ENCODE data around the gene ZNF677. TPM values are rescaled to one million over a fixed set of nuclear protein-coding genes. Genes with fewer than 3 reads are reported as not detected.
"Not testable (repeated sequence)": the region's sequence is repeated elsewhere in the genome, so short reads cannot be mapped to it uniquely, and the experiment has no call there.

ZNF677 gene
- total and polyA plus RNA-seq, 11 donors: 10.3 to 27.8 (median 16.2) TPM

GRCh38 chr19:53285087-53285486 lies 30.4 kb upstream of the ZNF677 start:
- intact Hi-C loops (cut with DNase I): no loop called here

DNA sequence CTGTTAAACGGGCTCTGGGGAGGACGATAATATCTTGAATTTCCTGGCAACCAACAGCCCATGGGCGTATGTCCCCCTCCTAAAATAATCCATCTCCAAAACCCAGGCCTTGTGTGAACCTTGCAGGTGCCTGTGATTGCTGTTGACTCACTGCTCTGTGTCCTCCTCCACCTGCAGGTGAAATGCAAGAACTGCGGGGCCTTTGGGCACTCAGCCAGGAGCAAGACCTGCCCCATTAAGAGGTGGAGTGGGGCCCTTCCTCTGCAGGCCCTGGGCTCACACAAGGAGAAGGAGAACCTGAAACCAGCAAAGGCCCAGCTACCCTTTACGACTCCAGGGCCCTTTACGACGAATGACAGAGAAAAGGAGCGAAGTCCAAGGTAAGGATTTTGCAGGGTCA lies 27.3 kb upstream of the ZNF677 start:
- intact Hi-C loops (cut with DNase I); H3K27ac ChIP-seq; ATAC-seq; DNase-seq; H3K36me3 ChIP-seq; H3K9me3 ChIP-seq; H3K4me3 ChIP-seq; H3K4me1 ChIP-seq: not testable (repeated sequence)
- peaks cover 0 to 15% (median 0%) of the 10 kb centered on the region in 9 donors for H3K27me3 ChIP-seq
- WGBS, 4 donors: 22 to 81% (median 51%) methylated on average over 1 to 3 of the region's 8 CpGs

More at GRCh38 chr19:53285087-53285486, 30.4 kb upstream of the ZNF677 start:
- no peaks in the 10 kb centered on the region for H3K4me1 ChIP-seq
- H3K4me3 ChIP-seq: no peak overlapping the region
- DNase-seq (no peak), ATAC-seq (no peak)
- 68 to 73% (median 69%) methylated on average over 4 of the region's 4 CpGs for WGBS, 4 donors
- TF ChIP-seq POLR2A (IDR thresholded peaks at IDR 0.05) (no peak), CTCF (IDR thresholded peaks at IDR 0.05) (no peak)
- no peaks in the 10 kb centered on the region for H3K36me3 ChIP-seq
- peaks cover 0 to 2% (median 0%) of the 10 kb centered on the region in 9 donors for H3K27me3 ChIP-seq
- no peak overlapping the region for H3K27ac ChIP-seq
- H3K9me3 ChIP-seq: peaks cover 0 to 6% (median 0%) of the 10 kb centered on the region in 12 donors

GRCh38 chr19:53275480-53275879 lies 20.8 kb upstream of the ZNF677 start:
- Histone ChIP-seq H3K4me3 (no peak overlapping the region), H3K9me3 (peaks cover 0 to 7% (median 0%) of the 10 kb centered on the region in 12 donors), H3K27ac (no peak overlapping the region), H3K4me1 (no peaks in the 10 kb centered on the region), H3K27me3 (peaks cover 0 to 25% (median 0%) of the 10 kb centered on the region in 9 donors), H3K36me3 (no peaks in the 10 kb centered on the region)
- intact Hi-C loops (cut with DNase I): no loop called here
- TF ChIP-seq POLR2A (IDR thresholded peaks at IDR 0.05): no peak
- no peak for TF ChIP-seq CTCF (IDR thresholded peaks at IDR 0.05)
- DNase-seq (no peak), ATAC-seq (no peak)
- 93 to 97% (median 94%) methylated on average over 2 of the region's 2 CpGs for WGBS, 4 donors

- TF ChIP-seq POLR2A (IDR thresholded peaks at IDR 0.05) (no peak), CTCF (IDR thresholded peaks at IDR 0.05) (no peak)
- 80 to 86% (median 83%) methylated on average over 9 of the region's 9 CpGs for WGBS, 4 donors
These were observed 17.4 kb upstream of the ZNF677 start for GRCh38 chr19:53272044-53272443.

DNA sequence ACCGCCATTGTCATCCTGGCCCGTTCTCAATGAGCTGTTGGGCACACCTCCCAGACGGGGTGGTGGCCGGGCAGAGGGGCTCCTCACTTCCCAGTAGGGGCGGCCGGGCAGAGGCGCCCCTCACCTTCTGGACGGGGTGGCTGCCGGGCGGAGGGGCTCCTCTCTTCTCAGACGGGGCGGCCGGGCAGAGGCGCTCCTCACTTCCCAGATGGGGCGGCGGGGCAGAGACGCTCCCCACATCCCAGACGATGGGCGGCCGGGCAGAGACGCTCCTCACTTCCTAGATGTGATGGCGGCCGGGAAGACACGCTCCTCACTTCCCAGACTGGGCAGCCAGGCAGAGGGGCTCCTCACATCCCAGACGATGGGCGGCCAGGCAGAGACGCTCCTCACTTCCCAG lies 15.2 kb upstream of the ZNF677 start:
- intact Hi-C loops (cut with DNase I); ATAC-seq; H3K4me1 ChIP-seq; H3K4me3 ChIP-seq; H3K9me3 ChIP-seq; H3K27ac ChIP-seq; H3K36me3 ChIP-seq; DNase-seq: not testable (repeated sequence)
- 91 to 95% (median 92%) methylated on average over 17 to 27 of the region's 27 CpGs for WGBS, 4 donors
- H3K27me3 ChIP-seq: peaks cover 0 to 16% (median 0%) of the 10 kb centered on the region in 9 donors

More at GRCh38 chr19:53272044-53272443, 17.4 kb upstream of the ZNF677 start:
- intact Hi-C loops (cut with DNase I): no loop called here
- no peaks in the 10 kb centered on the region for H3K4me1 ChIP-seq
- no peak overlapping the region for H3K4me3 ChIP-seq
- no peak overlapping the region for H3K27ac ChIP-seq
- peaks cover 0 to 16% (median 0%) of the 10 kb centered on the region in 9 donors for H3K27me3 ChIP-seq
- no peak for DNase-seq
- ATAC-seq: no peak
- peaks cover 0 to 1% (median 0%) of the 10 kb centered on the region in 12 donors for H3K9me3 ChIP-seq
- no peaks in the 10 kb centered on the region for H3K36me3 ChIP-seq

GRCh38 chr19:53267623-53268022 lies 12.9 kb upstream of the ZNF677 start, which contains the start of gene VN1R4:
TSS of gene VN1R4 (minus strand) at chr19:53267723. CDS start at chr19:53267665, 58 bp downstream.
- DNase-seq; H3K27ac ChIP-seq; H3K4me3 ChIP-seq; H3K9me3 ChIP-seq; H3K36me3 ChIP-seq; ATAC-seq; intact Hi-C loops (cut with DNase I); H3K4me1 ChIP-seq: not testable (repeated sequence)
- H3K27me3 ChIP-seq: peaks cover 0 to 30% (median 0%) of the 10 kb centered on the region in 9 donors
- WGBS, 4 donors: 70 to 100% (median 82%) methylated on average over 2 to 5 of the region's 5 CpGs

DNA sequence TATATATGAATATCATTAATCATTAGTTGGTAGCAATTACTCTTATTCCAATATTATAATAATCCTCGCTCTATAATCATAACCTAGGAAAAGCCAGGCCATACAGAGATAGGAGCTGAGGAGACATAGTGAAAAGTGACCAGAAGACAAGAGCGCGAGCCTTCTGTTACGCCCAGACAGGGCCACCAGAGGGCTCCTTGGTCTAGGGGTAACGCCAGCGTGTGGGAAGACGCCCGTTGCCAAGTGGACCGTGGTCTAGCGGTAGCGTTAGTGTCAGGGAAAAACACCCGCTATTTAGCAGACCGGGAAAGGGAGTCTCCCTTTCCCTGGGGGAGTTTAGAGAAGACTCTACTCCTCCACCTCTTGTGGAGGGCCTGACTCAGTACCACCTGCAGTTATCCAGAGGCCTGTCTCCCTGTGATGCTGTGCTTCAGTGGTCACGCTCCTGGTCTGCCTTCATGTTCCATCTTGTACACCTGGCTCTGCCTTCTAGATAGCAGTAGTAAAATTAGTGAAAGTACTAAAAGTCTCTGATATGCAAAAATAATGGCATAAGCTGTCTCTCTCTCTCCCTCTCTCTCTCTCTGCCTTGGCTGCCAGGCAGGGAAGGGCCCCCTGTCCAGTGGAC lies 3.2 kb upstream of the ZNF677 start, which contains the start of gene VN1R2:
TSS of gene VN1R2 (plus strand) at position 578 of the 628 bp plus-strand sequence. CDS start 84 bp downstream, outside the sequence.
- DNase-seq, H3K27ac ChIP-seq, ATAC-seq, H3K36me3 ChIP-seq, H3K4me3 ChIP-seq: not testable (repeated sequence)
- WGBS, 4 donors: 53 to 71% (median 62%) methylated on average over 14 of the region's 14 CpGs
- Histone ChIP-seq H3K27me3 (peaks cover 0 to 12% (median 0%) of the 10 kb centered on the region in 9 donors), H3K4me1 (peaks cover 0 to 17% (median 6%) of the 10 kb centered on the region in 12 donors), H3K9me3 (peaks cover 0 to 44% (median 0%) of the 10 kb centered on the region in 12 donors)
- intact Hi-C loops (cut with DNase I): loop anchor here in 1 of 10 donors (10.0 kb wide), 2 partner anchors 63 to 103 kb away; partner anchors contain the start of genes ZNF347 and ZNF665
